ENCODE results near the gene KARS1. TPM values are rescaled to one million over a fixed set of nuclear protein-coding genes. Genes with fewer than 3 reads are reported as not detected.

KARS1 gene
- total RNA-seq, 1 experiment from 2014 or later, result 117 TPM

DNA sequence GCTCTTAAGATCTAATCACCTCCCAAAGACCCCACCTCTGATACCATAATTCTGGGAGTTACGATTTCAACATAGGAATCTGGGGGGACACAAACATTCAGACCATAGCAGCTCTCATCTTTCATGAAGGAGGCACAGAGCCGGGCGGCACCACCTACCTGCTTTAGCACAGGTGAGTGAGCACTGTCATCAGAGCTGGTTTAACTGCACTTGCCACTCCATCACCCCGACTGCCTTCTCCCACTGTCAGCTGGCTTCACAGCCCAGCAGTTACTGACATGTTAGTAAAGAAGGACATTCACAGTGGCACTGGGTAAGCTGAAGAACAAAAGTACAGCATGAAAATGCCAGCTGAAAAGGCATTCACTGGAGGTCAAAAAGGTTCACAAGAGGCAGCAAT lies 58.7 kb downstream of the KARS1 start:
- DNase-seq (ENCODE audit: low spot score), result no peak

- no peak for DNase-seq (ENCODE audit: low spot score)
Measured at GRCh38 chr16:75584108-75584507, 63.4 kb downstream of the KARS1 start.

- no peak for DNase-seq (ENCODE audit: low spot score)
Measured at GRCh38 chr16:75579281-75579834, 68.1 kb downstream of the KARS1 start.

DNA sequence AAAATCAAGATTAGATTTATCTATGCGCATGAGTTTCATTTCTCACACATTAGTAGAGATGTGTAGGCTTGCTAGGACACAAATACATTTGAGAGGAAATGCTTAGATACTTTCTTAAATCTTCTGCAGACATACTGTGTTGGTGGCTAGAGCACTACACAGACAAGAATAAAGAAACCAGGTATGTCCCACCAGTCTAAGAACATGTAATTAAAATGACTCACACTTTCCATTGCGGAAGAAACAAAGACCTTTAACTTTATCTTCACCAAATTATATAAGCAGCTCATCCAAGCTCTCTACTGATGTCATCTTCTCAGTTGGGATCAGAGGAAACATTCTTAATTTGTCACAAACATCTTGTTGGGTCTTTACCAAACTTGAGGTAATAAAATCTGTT lies 68.7 kb downstream of the KARS1 start:
- DNase-seq (ENCODE audit: low spot score), result no peak

DNA sequence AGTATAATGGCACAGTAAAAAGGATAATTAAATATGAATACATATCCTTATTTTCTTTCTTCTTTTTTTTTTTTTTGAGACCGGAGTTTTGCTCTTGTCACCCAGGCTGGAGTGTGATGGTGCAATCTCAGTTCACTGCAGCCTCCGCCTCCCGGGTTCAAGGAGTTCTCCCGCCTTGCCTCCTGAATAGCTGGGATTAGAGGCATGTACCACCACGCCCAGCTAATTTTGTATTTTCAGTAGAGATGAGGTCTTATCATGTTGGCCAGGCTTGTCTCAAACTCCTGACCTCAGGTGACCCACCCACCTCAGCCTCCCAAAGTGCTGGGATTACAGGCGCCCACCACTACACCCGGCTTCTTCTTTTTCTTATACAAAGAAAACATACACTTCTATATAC lies 69.3 kb downstream of the KARS1 start:
- DNase-seq (ENCODE audit: low spot score), result no peak

Other genes with a start within 250 kb of the KARS1 start
- gene CFDP1, start 214.2 kb downstream of the KARS1 start, total RNA-seq (2014; rRNA removed; shearing (Covaris generic)), result 15.4 and 17.6 TPM in 2 replicates
- 25.2 and 30.8 TPM in 2 replicates for gene TMEM170A, start 183.0 kb downstream of the KARS1 start, total RNA-seq (2014; rRNA removed; shearing (Covaris generic))
- gene CHST6, start 152.2 kb downstream of the KARS1 start, total RNA-seq (2014; rRNA removed; shearing (Covaris generic)), result 0.05 TPM in 1 of 2 replicates, not detected in the other
- gene CHST5, start 111.6 kb downstream of the KARS1 start, total RNA-seq (2014; rRNA removed; shearing (Covaris generic)), result 0.25 and 1.6 TPM in 2 replicates
- gene TMEM231, start 91.4 kb downstream of the KARS1 start, total RNA-seq (2014; rRNA removed; shearing (Covaris generic)), result 8.4 and 11.0 TPM in 2 replicates
- gene GABARAPL2, start 81.3 kb downstream of the KARS1 start, total RNA-seq (2014; rRNA removed; shearing (Covaris generic)), result 33.0 and 34.3 TPM in 2 replicates
- 28.7 and 45.0 TPM in 2 replicates for gene ADAT1, start 24.4 kb downstream of the KARS1 start, total RNA-seq (2014; rRNA removed; shearing (Covaris generic))
- 21.6 and 22.5 TPM in 2 replicates for gene TERF2IP, start 108 bp upstream of the KARS1 start, total RNA-seq (2014; rRNA removed; shearing (Covaris generic))
- not detected in 2 replicates for gene CPHXL2, start 29.3 kb upstream of the KARS1 start, total RNA-seq (2014; rRNA removed; shearing (Covaris generic))
- gene DUXB, start 53.8 kb upstream of the KARS1 start, total RNA-seq (2014; rRNA removed; shearing (Covaris generic)), result not detected in 2 replicates
- not detected in 2 replicates for gene CPHXL, start 78.8 kb upstream of the KARS1 start, total RNA-seq (2014; rRNA removed; shearing (Covaris generic))

All from HT-29 (cell line).